HCT116 (cell line): ENCODE measurements around the gene LRRC4C. TPM values are rescaled to one million over a fixed set of nuclear protein-coding genes. Genes with fewer than 3 reads are reported as not detected.

Source experiments
- ATAC-seq: fragments of 200-7000 bp; cut with Tn5 transposase; 2 replicates; pipeline ENCODE4 v1.9.1; 2020; ENCODE audit warnings: mild to moderate bottlenecking, moderate library complexity
- BruUV-seq: library from RNA; stranded (reverse); fragments of 400-500 nt; replicated peaks from 2 replicates; lab custom pipeline; 2021; lab: Mats Ljungman, UMichigan
- CTCF ChIA-PET: fragments of 300-600 bp; sonication (Branson Sonifier 250); formaldehyde crosslinking; loops from one replicate; lab custom pipeline; 2021; ENCODE audit warnings: antibody characterized with exemption; lab: Charles Lee
- POLR2A ChIA-PET: fragments of 300-600, 350-600 bp; sonication (Branson Sonifier 250); formaldehyde crosslinking; loops from one replicate; lab custom pipeline; 2021; ENCODE audit warnings: antibody characterized with exemption; lab: Charles Lee
- RAD21 ChIA-PET, 2 experiments: fragments of 300-600 bp; sonication (Branson Sonifier 250); formaldehyde crosslinking; loops; one replicate each; lab custom pipeline; 2023; ENCODE audit warnings: low total read pairs in 2 of 2; ENCODE audit not compliant: uncharacterized antibody in 2 of 2, unreplicated experiment in 2 of 2, low non-redundant PET in 1 of 2; lab: Charles Lee
- DNase-seq: peaks from one replicate; pipeline ENCODE4 v3.0.0-alpha.2; 2010; ENCODE audit warnings: low read depth, low spot score
- H2AFZ ChIP-seq: fragments of 200-600 bp; shearing (Covaris generic), sonication (generic); 2 replicates; pipeline ENCODE4 v1.6.1; 2017; ENCODE audit warnings: low read depth, mixed run types, mixed read lengths, antibody characterized with exemption, low read length; ENCODE audit not compliant: poor library complexity, severe bottlenecking
- H3K27ac ChIP-seq: 2 replicates; pipeline ENCODE4 v1.5.1; 2012; ENCODE audit warnings: low read depth, low read length
- H3K27me3 ChIP-seq: fragments of 200-600 bp; sonication (generic); 2 replicates; pipeline ENCODE4 v1.6.1; 2016; ENCODE audit warnings: mixed run types, low read length, mixed read lengths; ENCODE audit not compliant: insufficient read depth
- H3K36me3 ChIP-seq, 2 experiments: fragments of 200-500 bp in 1 of 2; fragments of 200-600 bp in 1 of 2; sonication (Bioruptor generic) in 1 of 2; sonication (generic) in 1 of 2; 2 replicates each; pipeline versions ENCODE4 v1.5.1 to v1.6.1; 2014 to 2016; ENCODE audit warnings: low read length in 2 of 2, inconsistent platforms in 1 of 2, mixed read lengths in 1 of 2, mixed run types in 1 of 2; ENCODE audit not compliant: insufficient read depth in 2 of 2, control insufficient read depth in 1 of 2
- H3K4me1 ChIP-seq, 2 experiments: fragments of 200-600 bp in 1 of 2; sonication (generic) in 1 of 2; 2 replicates each; pipeline versions ENCODE4 v1.5.1 to v1.6.1; 2012 to 2017; ENCODE audit warnings: low read length in 2 of 2, inconsistent platforms in 1 of 2, mild to moderate bottlenecking in 1 of 2, mixed read lengths in 1 of 2, mixed run types in 1 of 2, moderate library complexity in 1 of 2; ENCODE audit not compliant: insufficient read depth in 2 of 2, control insufficient read depth in 1 of 2
- H3K4me2 ChIP-seq: fragments of 200-600 bp; sonication (generic); 2 replicates; pipeline ENCODE4 v1.6.1; 2017; ENCODE audit warnings: mixed run types, low read length, mixed read lengths
- H3K4me3 ChIP-seq, 2 experiments: fragments of 200-600 bp in 1 of 2; sonication (generic) in 1 of 2; replicated peaks in 1 of 2; 2 replicates each; pipeline ENCODE4 v1.5.1; 2011 to 2016; ENCODE audit warnings: low read length in 2 of 2, control low read depth in 1 of 2, low read depth in 1 of 2, mild to moderate bottlenecking in 1 of 2, mixed read lengths in 1 of 2, mixed run types in 1 of 2
- H3K79me2 ChIP-seq: fragments of 200-600 bp; sonication (generic); 2 replicates; pipeline ENCODE4 v1.6.1; 2017; ENCODE audit warnings: mild to moderate bottlenecking, mixed run types, low read length, moderate library complexity, mixed read lengths; ENCODE audit not compliant: insufficient read depth
- H3K9ac ChIP-seq: fragments of 200-600 bp; sonication (generic); 2 replicates; pipeline ENCODE4 v1.6.1; 2016; ENCODE audit warnings: low read length, mixed read lengths
- H3K9me2 ChIP-seq: fragments of 200-600 bp; sonication (generic), shearing (Covaris generic); 2 replicates; pipeline ENCODE4 v1.6.1; 2017; ENCODE audit warnings: mixed run types, mild to moderate bottlenecking, moderate library complexity; ENCODE audit not compliant: insufficient read depth
- H3K9me3 ChIP-seq, 2 experiments: fragments of 200-500 bp in 1 of 2; fragments of 200-600 bp in 1 of 2; sonication (Bioruptor generic) in 1 of 2; sonication (generic) in 1 of 2; 2 replicates each; pipeline ENCODE4 v1.6.1; 2014 to 2017; ENCODE audit warnings: low read length in 2 of 2, mixed read lengths in 2 of 2, inconsistent platforms in 1 of 2, low read depth in 1 of 2, mild to moderate bottlenecking in 1 of 2, mixed run types in 1 of 2, moderate library complexity in 1 of 2; ENCODE audit not compliant: control insufficient read depth in 1 of 2, insufficient read depth in 1 of 2
- H4K20me1 ChIP-seq: fragments of 200-600 bp; sonication (generic), shearing (Covaris generic); 2 replicates; pipeline ENCODE4 v1.6.1; 2017; ENCODE audit warnings: mixed run types, mild to moderate bottlenecking, moderate library complexity; ENCODE audit not compliant: insufficient read depth
- ATF3 ChIP-seq: IDR thresholded peaks from 2 replicates; pipeline ENCODE4 v1.6.1; 2012
- CBX3 ChIP-seq: IDR thresholded peaks from 2 replicates; pipeline ENCODE4 v1.6.1; 2012; ENCODE audit warnings: low read depth
- CEBPB ChIP-seq: IDR thresholded peaks from 2 replicates; pipeline ENCODE4 v1.6.1; 2012; ENCODE audit warnings: low read depth
- CTCF ChIP-seq, 3 experiments: fragments of 200-600 bp in 1 of 3; sonication (generic) in 1 of 3; IDR thresholded peaks in 2 of 3; conservative IDR thresholded peaks in 1 of 3; 2 replicates each; pipeline ENCODE4 v1.5.1; 2012 to 2017; ENCODE audit warnings: low read depth in 2 of 3, low read length in 2 of 3, antibody characterized with exemption in 1 of 3, borderline replicate concordance in 1 of 3, control low read depth in 1 of 3, mild to moderate bottlenecking in 1 of 3, mixed read lengths in 1 of 3, mixed run types in 1 of 3, moderate library complexity in 1 of 3; ENCODE audit not compliant: insufficient read depth in 1 of 3
- EGR1 ChIP-seq: IDR thresholded peaks from 2 replicates; pipeline ENCODE4 v1.6.1; 2012; ENCODE audit warnings: low read depth
- ELF1 ChIP-seq: IDR thresholded peaks from 2 replicates; pipeline ENCODE4 v1.6.1; 2012; ENCODE audit warnings: low read depth, borderline replicate concordance
- EZH2 ChIP-seq: fragments of 200-600 bp; sonication (generic); IDR thresholded peaks from 2 replicates; pipeline ENCODE4 v1.6.1; 2017; ENCODE audit warnings: antibody characterized with exemption, mixed run types
- EZH2phosphoT487 ChIP-seq: fragments of 200-600 bp; IDR thresholded peaks from 2 replicates; pipeline ENCODE4 v1.6.1; 2018; ENCODE audit warnings: antibody characterized with exemption, borderline replicate concordance
- FOSL1 ChIP-seq: IDR thresholded peaks from 2 replicates; pipeline ENCODE4 v1.6.1; 2012; ENCODE audit warnings: low read depth
- POLR2A ChIP-seq: IDR thresholded peaks from 2 replicates; pipeline ENCODE4 v1.7.0; 2011; ENCODE audit warnings: borderline replicate concordance; ENCODE audit not compliant: insufficient read depth, insufficient read length; ENCODE audit errors: extremely low read depth
- POLR2AphosphoS5 ChIP-seq: IDR thresholded peaks from 2 replicates; pipeline ENCODE4 v1.6.1; 2011; ENCODE audit warnings: mild to moderate bottlenecking, low read depth, low read length, moderate library complexity
- REST ChIP-seq: IDR thresholded peaks from 2 replicates; pipeline ENCODE4 v1.6.1; 2012; ENCODE audit warnings: low read depth
- SIN3A ChIP-seq: IDR thresholded peaks from 2 replicates; pipeline ENCODE4 v1.6.1; 2012; ENCODE audit warnings: low read depth
- SP1 ChIP-seq: IDR thresholded peaks from 2 replicates; pipeline ENCODE4 v1.6.1; 2012; ENCODE audit warnings: low read depth
- SRF ChIP-seq: IDR thresholded peaks from 2 replicates; pipeline ENCODE4 v1.6.1; 2012; ENCODE audit warnings: low read depth
- TCF7L2 ChIP-seq: IDR thresholded peaks from 2 replicates; pipeline ENCODE4 v1.7.0; 2011; ENCODE audit warnings: borderline replicate concordance, inconsistent platforms; ENCODE audit not compliant: insufficient read depth, insufficient read length; ENCODE audit errors: extremely low read depth
- YY1 ChIP-seq: IDR thresholded peaks from 2 replicates; pipeline ENCODE4 v1.6.1; 2011; ENCODE audit warnings: low read length, low read depth, moderate library complexity, mild to moderate bottlenecking; ENCODE audit not compliant: insufficient replicate concordance; ENCODE audit errors: extremely low read depth
- ZBTB33 ChIP-seq: IDR thresholded peaks from 2 replicates; pipeline ENCODE4 v1.6.1; 2011; ENCODE audit warnings: mild to moderate bottlenecking, low read length, moderate library complexity; ENCODE audit not compliant: insufficient replicate concordance; ENCODE audit errors: extremely low read depth
- ZFX ChIP-seq: fragments of 450-650 bp; IDR thresholded peaks from 2 replicates; pipeline ENCODE4 v1.6.1; 2017
- ZNF274 ChIP-seq: fragments of 200-500 bp; sonication (Bioruptor generic); IDR thresholded peaks from 2 replicates; pipeline ENCODE4 v1.6.1; 2014; ENCODE audit warnings: mild to moderate bottlenecking, low read depth, low read length, inconsistent platforms
- intact Hi-C: fragments of 100-400 bp; cut with micrococcal nuclease; formaldehyde crosslinking; loops from 2 replicates; pipeline ENCODE4 v1.10.0; 2022
- total RNA-seq: library from RNA; stranded (reverse); gene quantifications from one replicate; pipeline ENCODE4 v1.2.1, GENCODE V29; 2021; ENCODE audit not compliant: unreplicated experiment

Gene LRRC4C
- total RNA-seq, 1 experiment from 2014 or later: not detected

- RAD21 ChIA-PET: no interaction called here
- Histone ChIP-seq H3K27ac (no peak overlapping the region), H3K9me3 (peaks cover 6 to 7% of the 10 kb centered on the region in 2 experiments; a peak in 2 of 4 replicates), H3K79me2 (no peaks in the 10 kb centered on the region), H3K9ac (no peak overlapping the region), H3K36me3 (no peaks in the 10 kb centered on the region), H3K4me2 (no peak overlapping the region), H3K4me3 (no peak overlapping the region), H3K4me1 (no peaks in the 10 kb centered on the region), H3K9me2 (no peaks in the 10 kb centered on the region), H3K27me3 (no peaks in the 10 kb centered on the region), H4K20me1 (no peaks in the 10 kb centered on the region), H2AFZ (no peak overlapping the region)
- intact Hi-C loops: no loop called here
- POLR2A ChIA-PET: no interaction called here
- ATAC-seq (no peak), DNase-seq (no peak)
- TF ChIP-seq EZH2 (no peak), CBX3 (no peak), REST (no peak), SP1 (no peak), CTCF (IDR thresholded peaks at IDR 0.05 in 2 of 3, conservative IDR thresholded peaks at IDR 0.05 in 1 of 3; ENCODE audit: borderline replicate concordance in 1 of 3, insufficient read depth in 1 of 3, low read depth in 2 of 3, low read length in 2 of 3) (no peak), ATF3 (no peak), ZNF274 (no peak), POLR2AphosphoS5 (no peak), CEBPB (no peak), ZFX (no peak), SRF (no peak), FOSL1 (no peak), YY1 (no peak), ZBTB33 (no peak), ELF1 (no peak), EZH2phosphoT487 (no peak), POLR2A (no peak), TCF7L2 (no peak), EGR1 (no peak), SIN3A (no peak)
- no TSS peak for BruUV-seq
- CTCF ChIA-PET: no interaction called here
Measured at GRCh38 chr11:40286137-40286536, 1173.3 kb downstream of the LRRC4C start.
